ENCODE data around the gene CDH13.

DNA sequence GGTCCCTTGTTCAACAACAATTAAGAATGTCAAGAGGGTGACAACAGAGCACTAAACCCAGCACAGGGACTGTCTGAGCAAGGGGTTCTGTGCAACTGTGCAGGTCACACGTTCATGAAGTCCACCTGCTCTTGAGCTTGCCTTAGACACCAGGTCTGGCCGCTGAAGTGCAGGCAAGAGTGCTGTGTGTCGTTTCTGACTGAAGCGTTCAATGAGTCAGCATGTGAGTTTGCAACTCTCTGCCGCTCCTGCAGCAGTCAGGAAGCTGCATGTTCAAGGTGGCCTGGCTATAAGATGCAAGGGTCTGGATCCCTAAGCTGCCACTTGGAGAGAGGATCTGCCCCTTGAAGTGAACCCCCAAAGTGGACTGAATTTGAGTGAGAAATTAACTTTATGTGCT is 848.3 kb downstream of the CDH13 start:
- TF ChIP-seq, protein P1, sequence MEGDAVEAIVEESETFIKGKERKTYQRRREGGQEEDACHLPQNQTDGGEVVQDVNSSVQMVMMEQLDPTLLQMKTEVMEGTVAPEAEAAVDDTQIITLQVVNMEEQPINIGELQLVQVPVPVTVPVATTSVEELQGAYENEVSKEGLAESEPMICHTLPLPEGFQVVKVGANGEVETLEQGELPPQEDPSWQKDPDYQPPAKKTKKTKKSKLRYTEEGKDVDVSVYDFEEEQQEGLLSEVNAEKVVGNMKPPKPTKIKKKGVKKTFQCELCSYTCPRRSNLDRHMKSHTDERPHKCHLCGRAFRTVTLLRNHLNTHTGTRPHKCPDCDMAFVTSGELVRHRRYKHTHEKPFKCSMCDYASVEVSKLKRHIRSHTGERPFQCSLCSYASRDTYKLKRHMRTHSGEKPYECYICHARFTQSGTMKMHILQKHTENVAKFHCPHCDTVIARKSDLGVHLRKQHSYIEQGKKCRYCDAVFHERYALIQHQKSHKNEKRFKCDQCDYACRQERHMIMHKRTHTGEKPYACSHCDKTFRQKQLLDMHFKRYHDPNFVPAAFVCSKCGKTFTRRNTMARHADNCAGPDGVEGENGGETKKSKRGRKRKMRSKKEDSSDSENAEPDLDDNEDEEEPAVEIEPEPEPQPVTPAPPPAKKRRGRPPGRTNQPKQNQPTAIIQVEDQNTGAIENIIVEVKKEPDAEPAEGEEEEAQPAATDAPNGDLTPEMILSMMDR (IDR thresholded peaks at IDR 0.05): no peak
- TF ChIP-seq ZFX (IDR thresholded peaks at IDR 0.05; ENCODE audit: borderline replicate concordance): no peak
